GM21723 (cell line): ENCODE data around the gene ZBED4.

Experiments
- ATAC-seq: cut with Tn5 transposase; IDR thresholded peaks from one replicate; pipeline ENCODE4 v1.9.1; 2021; ENCODE audit warnings: mild to moderate bottlenecking, moderate library complexity; ENCODE audit not compliant: unreplicated experiment

ZBED4 gene

GRCh38 chr22:49825944-49826602 lies 27.6 kb upstream of the ZBED4 start:
- ATAC-seq, result no peak

- no peak for ATAC-seq
Measured at GRCh38 chr22:49826603-49827270, 26.9 kb upstream of the ZBED4 start.

- ATAC-seq, result no peak
Measured at GRCh38 chr22:49827271-49827852, 26.3 kb upstream of the ZBED4 start.

- ATAC-seq, result no peak
Measured at GRCh38 chr22:49827853-49828598, 25.6 kb upstream of the ZBED4 start, which contains the start of gene BRD1. Gene BRD1, minus strand, starts transcription at chr22:49827873. Its CDS starts 3,556 bp downstream, at chr22:49824317.

- ATAC-seq, result no peak
Measured at GRCh38 chr22:49828599-49828965, 25.1 kb upstream of the ZBED4 start.

GRCh38 chr22:49829044-49829853 lies 24.4 kb upstream of the ZBED4 start:
- no peak for ATAC-seq

GRCh38 chr22:49833340-49834007 lies 20.2 kb upstream of the ZBED4 start:
- no peak for ATAC-seq

GRCh38 chr22:49838771-49839717 lies 14.6 kb upstream of the ZBED4 start:
- no peak for ATAC-seq

GRCh38 chr22:49845241-49845640 lies 8.4 kb upstream of the ZBED4 start:
- no peak for ATAC-seq

- ATAC-seq, result no peak
Measured at GRCh38 chr22:49845666-49846459, 7.8 kb upstream of the ZBED4 start.

- ATAC-seq, result no peak
Measured at GRCh38 chr22:49847751-49848689, 5.6 kb upstream of the ZBED4 start.

- ATAC-seq, result no peak
Measured at GRCh38 chr22:49848690-49849160, 4.9 kb upstream of the ZBED4 start.

- ATAC-seq, result no peak
Measured at GRCh38 chr22:49849161-49850020, 4.3 kb upstream of the ZBED4 start.

GRCh38 chr22:49850021-49850911 lies 3.4 kb upstream of the ZBED4 start:
- no peak for ATAC-seq
